ENCODE results near the gene RPL29. TPM values are rescaled to one million over a fixed set of nuclear protein-coding genes. Genes with fewer than 3 reads are reported as not detected.

The RPL29 gene
- total RNA-seq, 1 donor from 2014 or later, result 1,678 TPM

DNA sequence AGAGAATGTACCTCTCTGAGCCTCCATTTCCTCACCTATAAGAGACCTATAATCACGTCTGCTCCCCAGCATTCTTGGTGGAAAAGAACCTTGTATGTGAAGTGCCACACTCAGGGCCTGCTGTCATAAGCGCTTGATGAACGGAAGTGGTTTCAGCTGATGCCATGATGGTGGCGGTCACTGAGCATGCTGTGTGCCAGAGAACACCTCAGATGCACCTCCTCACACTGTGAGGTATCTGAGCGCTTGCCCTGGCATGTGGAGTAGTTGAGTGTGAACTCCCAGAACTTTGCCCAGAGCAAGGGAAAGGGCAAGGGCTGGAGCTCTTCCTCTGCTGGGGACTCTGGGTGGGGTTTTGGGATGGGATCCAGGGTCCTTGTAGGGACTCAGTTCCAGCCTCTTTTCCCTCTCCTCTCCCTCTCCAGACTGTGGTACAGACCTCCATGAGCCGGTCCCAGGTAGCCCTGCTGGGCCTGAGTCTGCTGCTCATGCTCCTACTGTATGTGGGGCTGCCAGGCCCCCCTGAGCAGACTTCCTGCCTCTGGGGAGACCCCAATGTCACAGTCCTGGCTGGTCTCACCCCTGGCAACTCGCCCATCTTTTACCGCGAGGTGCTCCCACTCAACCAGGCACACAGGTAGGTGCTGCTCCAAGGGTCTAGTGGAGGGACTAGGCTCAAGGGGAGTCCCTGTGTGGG, 18.1 kb downstream of the RPL29 start:
- Histone ChIP-seq H3K4me3 (no peak overlapping the region), H3K27me3 (no peaks in the 10 kb centered on the region), H3K36me3 (no peaks in the 10 kb centered on the region), H3K27ac (no peak overlapping the region), H3K9me3 (no peaks in the 10 kb centered on the region), H3K4me1 (peaks cover 42% of the 10 kb centered on the region)
- no peak for DNase-seq (ENCODE audit: extremely low spot score in 2 of 2)
- intact Hi-C loops (cut with DNase I), result no loop called here
- TF ChIP-seq, protein P1, sequence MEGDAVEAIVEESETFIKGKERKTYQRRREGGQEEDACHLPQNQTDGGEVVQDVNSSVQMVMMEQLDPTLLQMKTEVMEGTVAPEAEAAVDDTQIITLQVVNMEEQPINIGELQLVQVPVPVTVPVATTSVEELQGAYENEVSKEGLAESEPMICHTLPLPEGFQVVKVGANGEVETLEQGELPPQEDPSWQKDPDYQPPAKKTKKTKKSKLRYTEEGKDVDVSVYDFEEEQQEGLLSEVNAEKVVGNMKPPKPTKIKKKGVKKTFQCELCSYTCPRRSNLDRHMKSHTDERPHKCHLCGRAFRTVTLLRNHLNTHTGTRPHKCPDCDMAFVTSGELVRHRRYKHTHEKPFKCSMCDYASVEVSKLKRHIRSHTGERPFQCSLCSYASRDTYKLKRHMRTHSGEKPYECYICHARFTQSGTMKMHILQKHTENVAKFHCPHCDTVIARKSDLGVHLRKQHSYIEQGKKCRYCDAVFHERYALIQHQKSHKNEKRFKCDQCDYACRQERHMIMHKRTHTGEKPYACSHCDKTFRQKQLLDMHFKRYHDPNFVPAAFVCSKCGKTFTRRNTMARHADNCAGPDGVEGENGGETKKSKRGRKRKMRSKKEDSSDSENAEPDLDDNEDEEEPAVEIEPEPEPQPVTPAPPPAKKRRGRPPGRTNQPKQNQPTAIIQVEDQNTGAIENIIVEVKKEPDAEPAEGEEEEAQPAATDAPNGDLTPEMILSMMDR (IDR thresholded peaks at IDR 0.05), result no peak
- TF ChIP-seq POLR2AphosphoS5 (IDR thresholded peaks at IDR 0.05; ENCODE audit: insufficient read depth in 1 of 2, low read depth in 1 of 2), result no peak
- TF ChIP-seq POLR2A (IDR thresholded peaks at IDR 0.05), result no peak

DNA sequence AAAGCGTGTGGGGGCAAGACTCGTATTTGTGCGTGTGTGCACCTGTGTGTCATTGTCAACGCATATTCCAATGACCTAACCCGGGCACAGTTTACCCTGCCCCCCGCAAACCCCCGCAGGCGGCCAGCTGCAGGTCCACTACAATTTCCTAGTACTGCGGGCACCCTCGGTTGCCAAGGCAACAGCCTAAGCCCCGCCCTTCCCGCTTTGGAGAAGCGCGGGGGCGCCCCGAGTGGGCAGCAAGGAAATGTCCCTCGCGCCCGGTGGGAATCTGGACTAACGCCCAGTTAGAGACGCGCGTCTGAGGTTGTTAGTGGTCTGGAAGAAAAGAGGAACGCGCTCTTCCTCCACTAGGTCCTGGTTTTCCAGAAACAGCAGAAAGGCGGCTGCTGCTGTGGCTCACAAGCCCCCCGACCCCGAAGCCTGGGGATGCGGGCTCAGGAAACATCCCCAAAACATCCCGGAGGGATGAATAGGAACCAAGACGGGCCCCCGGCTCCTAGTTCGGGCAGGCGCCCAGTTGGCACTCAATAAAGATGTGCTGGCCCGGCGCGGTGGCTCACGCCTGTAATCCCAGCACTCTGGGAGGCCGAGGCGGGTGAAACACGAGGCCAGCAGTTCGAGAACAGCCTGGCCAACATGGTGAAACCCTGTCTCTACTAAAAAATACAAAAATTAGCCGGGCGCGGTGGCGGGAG, 19.7 kb downstream of the RPL29 start:
- TF ChIP-seq POLR2A (IDR thresholded peaks at IDR 0.05) (no peak), POLR2AphosphoS5 (IDR thresholded peaks at IDR 0.05; ENCODE audit: insufficient read depth in 1 of 2, low read depth in 1 of 2) (peak in 1 of 2 donors; percentile 19)
- TF ChIP-seq, protein P1 (IDR thresholded peaks at IDR 0.05), result no peak
- no peak for DNase-seq (ENCODE audit: extremely low spot score in 2 of 2)
- H3K27ac ChIP-seq, result peak overlapping the region; percentile 94
- H3K27me3 ChIP-seq, result no peaks in the 10 kb centered on the region
- no peaks in the 10 kb centered on the region for H3K9me3 ChIP-seq
- intact Hi-C loops (cut with DNase I), result loop anchor here (2.0 kb wide), 1 partner anchor 35 kb away; the partner anchor contains the start of gene RRP9
- peaks cover 30% of the 10 kb centered on the region for H3K4me1 ChIP-seq
- peak overlapping the region; percentile 61 to 81 for H3K4me3 ChIP-seq
- no peaks in the 10 kb centered on the region for H3K36me3 ChIP-seq

DNA sequence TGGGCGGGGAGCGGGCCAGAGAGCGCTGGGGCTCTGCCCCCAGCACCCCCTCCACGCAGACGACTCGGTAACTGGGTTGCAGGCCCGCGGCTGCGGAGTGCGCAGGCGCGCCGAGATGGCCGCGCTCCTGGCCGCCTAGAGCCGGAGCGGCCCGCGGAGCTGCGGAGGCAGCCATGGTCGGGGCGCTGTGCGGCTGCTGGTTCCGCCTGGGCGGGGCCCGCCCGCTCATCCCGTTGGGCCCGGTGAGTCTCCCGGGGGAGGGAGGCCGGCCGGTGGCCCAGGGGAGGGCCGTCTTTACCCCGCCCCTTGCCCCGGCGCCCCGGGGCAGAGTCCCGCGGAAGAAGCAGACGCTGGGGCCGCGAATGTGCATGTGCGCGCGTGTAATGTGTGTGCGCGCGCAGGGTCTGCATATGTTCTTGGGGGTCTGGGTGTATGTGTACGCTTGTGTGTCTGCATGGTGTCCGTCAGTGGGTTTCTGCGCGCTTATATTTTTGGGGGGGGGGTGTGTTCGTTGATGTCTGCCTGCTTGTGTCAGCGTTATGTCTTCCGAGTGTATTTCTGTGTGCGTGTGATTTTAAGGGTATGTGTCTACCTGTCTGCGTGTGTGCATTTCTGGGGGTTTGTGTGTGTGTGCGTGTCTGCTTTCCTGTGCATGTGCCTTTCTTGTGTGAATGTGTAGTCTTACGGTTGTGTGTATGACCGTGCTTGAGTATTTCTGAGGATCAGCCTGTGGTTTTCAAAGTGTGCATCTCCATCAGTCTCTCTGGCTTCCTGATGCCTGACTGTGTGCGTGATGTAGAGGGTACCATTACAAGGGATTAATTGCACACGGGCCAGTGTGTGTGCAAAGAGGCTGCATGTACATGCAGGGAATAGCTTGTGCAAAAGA, 20.5 kb downstream of the RPL29 start, which contains the start of gene ABHD14A:
ABHD14A (plus strand) TSS at position 102 of the 889 bp plus-strand sequence; CDS start at position 174, 72 bp downstream.
- peaks cover 30% of the 10 kb centered on the region for H3K4me1 ChIP-seq
- intact Hi-C loops (cut with DNase I), result loop anchor here (2.0 kb wide), 1 partner anchor 34 kb away; the partner anchor contains the start of gene RRP9
- no peaks in the 10 kb centered on the region for H3K9me3 ChIP-seq
- TF ChIP-seq POLR2AphosphoS5 (IDR thresholded peaks at IDR 0.05; ENCODE audit: insufficient read depth in 1 of 2, low read depth in 1 of 2) (peak in 1 of 2 donors; percentile 11), POLR2A (IDR thresholded peaks at IDR 0.05) (peak in 1 of 2 donors; percentile 42)
- TF ChIP-seq, protein P1 (IDR thresholded peaks at IDR 0.05), result no peak
- H3K36me3 ChIP-seq, result no peaks in the 10 kb centered on the region
- H3K27ac ChIP-seq, result peak within 1 kb of the TSS; percentile 94
- DNase-seq (ENCODE audit: extremely low spot score in 2 of 2), result no peak
- H3K4me3 ChIP-seq, result peak within 1 kb of the TSS; percentile 61 to 81
- no peaks in the 10 kb centered on the region for H3K27me3 ChIP-seq

DNA sequence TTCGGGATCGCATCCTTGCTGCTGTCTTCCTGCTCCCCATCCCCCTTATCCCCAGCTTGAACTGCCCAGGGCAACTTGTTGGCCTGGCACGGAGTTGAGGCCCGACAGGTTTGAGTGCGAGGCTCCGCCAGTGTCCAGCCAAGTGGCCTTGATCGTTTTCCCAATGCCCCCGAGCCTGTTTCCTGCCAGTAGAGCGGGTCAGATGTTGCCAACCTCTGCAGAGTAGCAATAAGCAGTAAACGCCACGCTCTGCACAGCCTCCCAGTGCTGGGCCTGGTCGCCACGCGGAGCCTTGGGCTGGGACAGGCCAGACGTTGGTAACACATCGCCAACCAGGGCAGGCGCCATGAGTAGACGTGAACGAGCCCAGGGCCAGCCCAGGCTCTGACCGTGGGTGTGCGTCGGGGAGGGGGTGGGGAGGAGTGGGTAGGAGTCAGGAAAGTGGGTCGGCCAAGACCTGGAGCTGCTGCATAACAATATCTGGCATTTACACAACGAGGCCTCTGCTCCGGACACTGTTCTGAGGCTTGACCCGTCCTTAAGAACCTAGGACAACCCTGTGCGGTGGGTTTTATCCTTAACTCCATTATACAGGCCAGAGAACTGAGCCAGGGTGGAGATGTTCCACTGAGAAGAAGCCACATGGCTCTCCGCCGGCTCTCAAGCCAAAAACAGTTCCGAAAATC, 21.3 kb downstream of the RPL29 start:
- Histone ChIP-seq H3K36me3 (no peaks in the 10 kb centered on the region), H3K27ac (peak overlapping the region; percentile 94), H3K4me3 (peak overlapping the region; percentile 61 to 81), H3K27me3 (no peaks in the 10 kb centered on the region), H3K4me1 (peaks cover 30% of the 10 kb centered on the region), H3K9me3 (no peaks in the 10 kb centered on the region)
- TF ChIP-seq, protein P1 (IDR thresholded peaks at IDR 0.05), result peak in 1 of 3 experiments; percentile 49
- no peak for TF ChIP-seq POLR2AphosphoS5 (IDR thresholded peaks at IDR 0.05; ENCODE audit: insufficient read depth in 1 of 2, low read depth in 1 of 2)
- DNase-seq (ENCODE audit: extremely low spot score in 2 of 2), result no peak
- intact Hi-C loops (cut with DNase I), result loop anchor here (2.0 kb wide), 1 partner anchor 34 kb away; the partner anchor contains the start of gene RRP9
